ENCODE data around the gene ATL3. TPM values are rescaled to one million over a fixed set of nuclear protein-coding genes. Genes with fewer than 3 reads are reported as not detected.

Gene ATL3
- total RNA-seq, 1 experiment from 2014 or later = 51.0 TPM

DNA sequence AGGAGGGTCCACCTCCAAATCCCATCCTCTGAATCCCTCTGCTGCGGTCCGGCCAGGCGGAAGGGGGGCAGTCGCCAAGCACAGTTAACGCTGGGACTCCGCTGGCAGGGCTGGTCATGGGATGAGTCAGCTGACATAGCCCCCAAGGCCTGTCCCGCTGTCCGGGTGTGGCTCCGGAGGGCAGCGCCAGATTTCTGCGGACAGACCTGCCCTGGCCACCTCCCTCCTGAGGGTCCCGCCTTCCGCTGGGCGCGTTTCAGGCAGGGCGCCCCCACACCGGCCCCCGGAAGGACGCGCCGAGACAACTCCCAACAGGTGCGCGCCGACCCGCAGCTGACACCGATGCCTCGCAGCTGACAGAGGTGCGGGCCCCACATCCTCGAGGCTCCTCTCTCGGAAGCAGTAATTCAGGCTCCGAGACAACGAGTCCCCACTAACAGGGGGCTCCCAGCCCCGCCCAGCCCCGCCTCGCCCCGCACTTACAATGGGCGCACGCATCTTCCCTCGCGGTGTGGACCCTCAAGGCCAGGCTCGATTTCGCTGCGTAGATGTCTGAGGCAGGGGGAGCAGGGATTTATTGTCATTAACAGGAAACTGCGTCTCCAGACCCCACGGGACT lies 57.5 kb downstream of the ATL3 start:
- peak; percentile 34 for DNase-seq
- intact Hi-C loops (cut with micrococcal nuclease) = loop anchor here (5.0 kb wide), 1 partner anchor 46 kb away; no protein-coding TSS in a partner anchor
- Histone ChIP-seq H3K36me3 (ENCODE audit: low read depth, low read length) (no peaks in the 10 kb centered on the region), H3K9me3 (ENCODE audit: low read length) (no peaks in the 10 kb centered on the region), H3K9me2 (replicated peaks; ENCODE audit: low read length) (no peaks in the 10 kb centered on the region), H2AFZ (ENCODE audit: low read length) (peak overlapping the region; percentile 95), H3K27me3 (ENCODE audit: low read length) (no peaks in the 10 kb centered on the region), H3K4me2 (ENCODE audit: low read length) (peak overlapping the region; percentile 92), H3K27ac (ENCODE audit: low read length) (0 out of 2 replicates have a peak overlapping the region, but pooled peaks have one; percentile 2), H3K4me3 (ENCODE audit: low read length) (peak overlapping the region; percentile 83), H3K4me1 (ENCODE audit: insufficient read depth, low read length) (peaks cover 4% of the 10 kb centered on the region; the same call in 1 of the 2 replicates), H3K9ac (ENCODE audit: low read length) (peak overlapping the region; percentile 61), H3K79me2 (ENCODE audit: low read length) (peaks cover 49% of the 10 kb centered on the region), H4K20me1 (ENCODE audit: low read length) (no peaks in the 10 kb centered on the region), H3F3A (ENCODE audit: low read length, unreplicated experiment) (no peaks in the 10 kb centered on the region)
- TF ChIP-seq EZH2 (IDR thresholded peaks at IDR 0.05; ENCODE audit: low read length, unreplicated experiment) = no peak
- no peak for TF ChIP-seq CTCF (conservative IDR thresholded peaks at IDR 0.05; ENCODE audit: low read depth, low read length)
- no peak for TF ChIP-seq EZH2phosphoT487 (IDR thresholded peaks at IDR 0.05; ENCODE audit: borderline replicate concordance, low read length)
- BruUV-seq (replicated peaks) = TSS peak; percentile 77
- ChIA-PET POLR2A (ENCODE audit: unreplicated experiment) (interaction anchor here (0.6 kb wide), 1 partner anchor 419 kb away, joined by 3 read pairs; no protein-coding TSS in a partner anchor), CTCF (interaction anchor here (0.6 kb wide), 1 partner anchor 131 kb away, joined by 4 read pairs; no protein-coding TSS in a partner anchor)
- ATAC-seq = peak; percentile 32

DNA sequence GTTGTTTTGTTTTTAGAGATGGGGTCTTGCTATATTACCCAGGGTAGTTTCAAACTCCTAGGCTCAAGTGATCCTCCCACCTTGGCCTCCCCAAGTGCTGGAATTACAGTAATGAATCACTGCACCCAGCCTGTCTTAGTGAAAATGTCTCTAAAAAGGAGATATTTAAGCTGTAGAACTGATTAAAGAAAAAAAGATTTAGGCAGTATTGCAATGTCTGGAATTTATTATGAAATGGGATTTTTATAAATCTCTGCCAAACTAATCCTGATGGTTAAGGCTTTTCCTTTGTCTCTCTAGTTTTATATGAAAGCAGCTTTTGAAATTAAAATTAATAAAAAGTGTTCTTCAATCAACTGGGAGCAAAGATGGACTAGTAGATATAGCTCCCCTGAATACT lies 59.0 kb downstream of the ATL3 start:
- no peaks in the 10 kb centered on the region for H4K20me1 ChIP-seq (ENCODE audit: low read length)
- H2AFZ ChIP-seq (ENCODE audit: low read length) = no peak overlapping the region
- H3K4me2 ChIP-seq (ENCODE audit: low read length) = peak overlapping the region; percentile 66
- H3K27me3 ChIP-seq (ENCODE audit: low read length) = no peaks in the 10 kb centered on the region
- H3K9me3 ChIP-seq (ENCODE audit: low read length) = no peaks in the 10 kb centered on the region
- ATAC-seq = no peak
- no peak overlapping the region for H3K9ac ChIP-seq (ENCODE audit: low read length)
- DNase-seq = no peak
- peak overlapping the region; percentile 49; the same call in 1 of the 2 replicates for H3K4me3 ChIP-seq (ENCODE audit: low read length)
- no peaks in the 10 kb centered on the region for H3K9me2 ChIP-seq (replicated peaks; ENCODE audit: low read length)
- H3K4me1 ChIP-seq (ENCODE audit: insufficient read depth, low read length) = peaks cover 4% of the 10 kb centered on the region; the same call in 1 of the 2 replicates
- H3F3A ChIP-seq (ENCODE audit: low read length, unreplicated experiment) = no peaks in the 10 kb centered on the region
- no peak for TF ChIP-seq EZH2phosphoT487 (IDR thresholded peaks at IDR 0.05; ENCODE audit: borderline replicate concordance, low read length)
- TF ChIP-seq EZH2 (IDR thresholded peaks at IDR 0.05; ENCODE audit: low read length, unreplicated experiment) = no peak
- no peak for TF ChIP-seq CTCF (conservative IDR thresholded peaks at IDR 0.05; ENCODE audit: low read depth, low read length)
- POLR2A ChIA-PET (ENCODE audit: unreplicated experiment) = no interaction called here
- CTCF ChIA-PET = no interaction called here
- BruUV-seq (replicated peaks) = no TSS peak
- H3K27ac ChIP-seq (ENCODE audit: low read length) = no peak overlapping the region
- H3K36me3 ChIP-seq (ENCODE audit: low read depth, low read length) = no peaks in the 10 kb centered on the region
- peaks cover 54% of the 10 kb centered on the region for H3K79me2 ChIP-seq (ENCODE audit: low read length)
- intact Hi-C loops (cut with micrococcal nuclease) = loop anchor here (5.0 kb wide), 1 partner anchor 45 kb away; no protein-coding TSS in a partner anchor

- Histone ChIP-seq H3K9me2 (replicated peaks; ENCODE audit: low read length) (no peaks in the 10 kb centered on the region), H3K9ac (ENCODE audit: low read length) (no peak overlapping the region), H3K9me3 (ENCODE audit: low read length) (no peaks in the 10 kb centered on the region), H3K27me3 (ENCODE audit: low read length) (no peaks in the 10 kb centered on the region), H3K4me2 (ENCODE audit: low read length) (no peak overlapping the region; the same call in 1 of the 2 replicates), H3K36me3 (ENCODE audit: low read depth, low read length) (no peaks in the 10 kb centered on the region), H3F3A (ENCODE audit: low read length, unreplicated experiment) (no peaks in the 10 kb centered on the region), H3K4me1 (ENCODE audit: insufficient read depth, low read length) (peaks cover 4% of the 10 kb centered on the region; the same call in 1 of the 2 replicates), H4K20me1 (ENCODE audit: low read length) (no peaks in the 10 kb centered on the region), H3K79me2 (ENCODE audit: low read length) (peaks cover 62% of the 10 kb centered on the region), H2AFZ (ENCODE audit: low read length) (no peak overlapping the region), H3K27ac (ENCODE audit: low read length) (no peak overlapping the region), H3K4me3 (ENCODE audit: low read length) (no peak overlapping the region)
- ATAC-seq = no peak
- intact Hi-C loops (cut with micrococcal nuclease) = loop anchor here (5.0 kb wide), 1 partner anchor 44 kb away; no protein-coding TSS in a partner anchor
- DNase-seq = no peak
- ChIA-PET CTCF (no interaction called here), POLR2A (ENCODE audit: unreplicated experiment) (no interaction called here)
- TF ChIP-seq EZH2 (IDR thresholded peaks at IDR 0.05; ENCODE audit: low read length, unreplicated experiment) = no peak
- no peak for TF ChIP-seq EZH2phosphoT487 (IDR thresholded peaks at IDR 0.05; ENCODE audit: borderline replicate concordance, low read length)
- TF ChIP-seq CTCF (conservative IDR thresholded peaks at IDR 0.05; ENCODE audit: low read depth, low read length) = no peak
- no TSS peak for BruUV-seq (replicated peaks)
These were observed 59.8 kb downstream of the ATL3 start for GRCh38 chr11:63611395-63611747.
